Transverse colon (tissue), 4 donors: ENCODE results near the gene GTPBP10. TPM values are rescaled to one million over a fixed set of nuclear protein-coding genes. Genes with fewer than 3 reads are reported as not detected.
"Not testable (repeated sequence)": the region's sequence is repeated elsewhere in the genome, so short reads cannot be mapped to it uniquely, and the experiment has no call there.

ENCODE experiments used
- DNase-seq: peaks from one replicate; pipeline ENCODE4 v3.0.0-alpha.2; 2019
- H3K27ac ChIP-seq, 4 donors: fragments of 200-600 bp; sonication (generic); 2 replicates each; pipeline ENCODE4 v1.5.1; 2016 to 2018; ENCODE audit warnings: inconsistent platforms in 4 of 4
- H3K27me3 ChIP-seq: fragments of 200-600 bp; sonication (generic); 2 replicates; pipeline ENCODE4 v1.5.1; 2017; ENCODE audit warnings: inconsistent platforms
- H3K36me3 ChIP-seq, 4 donors: fragments of 200-600 bp; sonication (generic); 2 replicates each; pipeline ENCODE4 v1.5.1; 2017 to 2019; ENCODE audit warnings: inconsistent platforms in 4 of 4
- H3K4me1 ChIP-seq, 4 donors: fragments of 200-600 bp; sonication (generic); 2 replicates each; pipeline ENCODE4 v1.5.1; 2017 to 2020; ENCODE audit warnings: inconsistent platforms in 4 of 4
- H3K4me3 ChIP-seq, 4 donors: fragments of 200-600 bp; sonication (generic); 1 replicate in 1 of 4; 2 replicates in 3 of 4; pipeline versions ENCODE4 v1.5.1 to v1.6.1; 2017 to 2019; ENCODE audit warnings: inconsistent platforms in 4 of 4
- H3K9me3 ChIP-seq, 2 donors: fragments of 200-600 bp; sonication (generic); 2 replicates each; pipeline ENCODE4 v1.5.1; 2017 to 2019; ENCODE audit warnings: inconsistent platforms in 2 of 2
- CTCF ChIP-seq, 5 experiments: fragments of 200-600 bp in 3 of 5; fragments of 450-650 bp in 2 of 5; sonication (generic) in 3 of 5; IDR thresholded peaks; 1 replicate in 2 of 5; 2 replicates in 3 of 5; pipeline ENCODE4 v1.5.1; 2016 to 2017; ENCODE audit warnings: antibody characterized with exemption in 5 of 5, inconsistent platforms in 3 of 5, mild to moderate bottlenecking in 2 of 5, moderate library complexity in 1 of 5
- EP300 ChIP-seq: sonication (generic); formaldehyde crosslinking; IDR thresholded peaks from one replicate; pipeline ENCODE4 v1.6.1; 2017; ENCODE audit warnings: antibody characterized with exemption, low read depth
- POLR2A ChIP-seq: fragments of 450-650 bp; IDR thresholded peaks from one replicate; pipeline ENCODE4 v1.6.1; 2016; ENCODE audit warnings: antibody characterized with exemption, mild to moderate bottlenecking, moderate library complexity
- POLR2AphosphoS5 ChIP-seq, 3 donors: sonication (generic); formaldehyde crosslinking; IDR thresholded peaks; one replicate each; pipeline ENCODE4 v1.6.1; 2016; ENCODE audit warnings: antibody characterized with exemption in 3 of 3
- WGBS, 2 donors: methylation state at CpG; one replicate each; pipeline ENCODE4 v1.1.5; 2018; ENCODE audit warnings: low coverage in 1 of 2; 5-methylcytosine and 5-hydroxymethylcytosine counted together
- in situ Hi-C, 4 donors: fragments of 200-750 bp; cut with MboI; loops; one replicate each; pipeline versions ENCODE4 v1.15.0 to v1.15.1; 2017; ENCODE audit warnings: low sequenced_read_pairs in 3 of 4, low pct_ligation_motif_present in 1 of 4, low pct_unique_long_range_greater_than_20kb in 1 of 4
- intact Hi-C: fragments of 100-400 bp; cut with DNase I; formaldehyde crosslinking; loops from one replicate; pipeline ENCODE4 v1.15.1; 2023; ENCODE audit warnings: low total_unique reads
- total RNA-seq, 4 donors: library from RNA; depleted of rRNA; stranded (reverse); fragments of >200 nt; gene quantifications; one replicate each; pipeline ENCODE4 v1.1.0, GENCODE V29; 2016

The GTPBP10 gene
- total RNA-seq, 4 donors from 2014 or later: 1.5 to 71.0 (median 19.6) TPM

GRCh38 chr7:90345595-90346335, 751 bp upstream of the GTPBP10 start:
- 10 to 19% methylated on average over 5 to 18 of the region's 18 CpGs for WGBS, 2 donors
- intact Hi-C loops (no loop called here), in situ Hi-C loops (no loop called here)
- peak; percentile 24 for DNase-seq
- peak overlapping the region; percentile 44 to 94 (median 68) for H3K4me3 ChIP-seq
- no peaks in the 10 kb centered on the region for H3K36me3 ChIP-seq
- H3K27me3 ChIP-seq: no peaks in the 10 kb centered on the region
- H3K9me3 ChIP-seq: no peaks in the 10 kb centered on the region
- peaks cover 8 to 22% (median 10%) of the 10 kb centered on the region in 4 donors for H3K4me1 ChIP-seq
- TF ChIP-seq EP300: no peak
- H3K27ac ChIP-seq: peak overlapping the region; percentile 81 to 96 (median 90)

DNA sequence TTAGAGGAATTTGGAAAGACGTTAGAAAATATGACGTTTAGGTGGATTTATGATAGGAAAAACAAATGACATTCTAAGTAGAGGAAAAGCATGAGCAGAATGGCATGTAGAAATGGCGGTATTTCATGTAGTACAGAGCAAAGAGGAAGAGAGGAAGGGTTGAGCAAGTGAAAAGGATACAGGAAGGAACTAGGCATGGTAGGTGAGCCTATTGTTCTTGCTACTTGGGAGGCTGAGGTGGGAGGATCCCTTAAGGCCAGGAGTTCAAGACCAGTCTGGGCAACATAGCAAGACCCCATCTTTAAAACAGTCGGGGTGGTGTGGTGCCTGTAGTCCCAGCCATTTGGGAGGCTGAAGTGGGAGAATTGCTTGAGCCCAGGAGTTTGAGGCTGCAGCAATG, 1.2 kb downstream of the GTPBP10 start:
- H3K9me3 ChIP-seq: no peaks in the 10 kb centered on the region
- H3K27me3 ChIP-seq: no peaks in the 10 kb centered on the region
- no peak for DNase-seq
- peaks cover 8 to 22% (median 10%) of the 10 kb centered on the region in 4 donors for H3K4me1 ChIP-seq
- H3K36me3 ChIP-seq: no peaks in the 10 kb centered on the region
- TF ChIP-seq POLR2A (no peak), CTCF (IDR thresholded peaks at IDR 0.05) (no peak), POLR2AphosphoS5 (IDR thresholded peaks at IDR 0.05) (no peak), EP300 (no peak)
- H3K4me3 ChIP-seq: peak overlapping the region in 2 of 4 donors; percentile 79 to 94
- in situ Hi-C loops: no loop called here
- 60 to 61% methylated on average over 4 of the region's 4 CpGs for WGBS, 2 donors
- intact Hi-C loops: no loop called here
- H3K27ac ChIP-seq: no peak overlapping the region

- in situ Hi-C loops: no loop called here
- H3K4me1 ChIP-seq: peaks cover 8 to 22% (median 10%) of the 10 kb centered on the region in 4 donors
- no peak for DNase-seq
- H3K36me3 ChIP-seq: peaks cover 0 to 11% (median 0%) of the 10 kb centered on the region in 4 donors
- no peaks in the 10 kb centered on the region for H3K9me3 ChIP-seq
- H3K27ac ChIP-seq: no peak overlapping the region
- H3K27me3 ChIP-seq: no peaks in the 10 kb centered on the region
- no peak overlapping the region for H3K4me3 ChIP-seq
- TF ChIP-seq POLR2A (no peak), POLR2AphosphoS5 (IDR thresholded peaks at IDR 0.05) (no peak)
- intact Hi-C loops: no loop called here
- 80% methylated on average over 4 of the region's 4 CpGs; no CpG with 5 or more reads in 1 of the 2 donors for WGBS, 2 donors
Measured at GRCh38 chr7:90349305-90349704, 2.8 kb downstream of the GTPBP10 start.

DNA sequence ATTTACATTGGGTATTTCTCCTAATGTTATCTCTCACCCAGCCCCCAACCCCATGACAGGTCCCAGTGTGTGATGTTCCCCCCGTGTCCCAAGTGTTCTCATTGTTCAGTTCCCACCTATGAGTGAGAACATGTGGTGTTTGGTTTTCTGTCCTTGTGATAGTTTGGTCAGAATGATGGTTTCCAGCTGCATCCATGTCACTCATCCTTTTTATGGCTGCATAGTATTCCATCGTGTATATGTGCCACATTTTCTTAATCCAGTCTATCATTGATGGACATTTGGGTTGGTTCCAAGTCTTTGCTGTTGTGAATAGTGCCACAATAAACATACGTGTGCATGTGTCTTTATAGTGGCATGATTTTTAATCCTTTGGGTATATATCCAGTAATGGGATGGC, 3.5 kb downstream of the GTPBP10 start:
- intact Hi-C loops, H3K9me3 ChIP-seq, DNase-seq, H3K4me3 ChIP-seq, in situ Hi-C loops, H3K27ac ChIP-seq, H3K27me3 ChIP-seq: not testable (repeated sequence)
- WGBS, 2 donors: 87 to 89% methylated on average over 2 to 3 of the region's 3 CpGs
- Histone ChIP-seq H3K4me1 (peaks cover 8 to 22% (median 10%) of the 10 kb centered on the region in 4 donors), H3K36me3 (peaks cover 0 to 18% (median 1%) of the 10 kb centered on the region in 4 donors)

DNA sequence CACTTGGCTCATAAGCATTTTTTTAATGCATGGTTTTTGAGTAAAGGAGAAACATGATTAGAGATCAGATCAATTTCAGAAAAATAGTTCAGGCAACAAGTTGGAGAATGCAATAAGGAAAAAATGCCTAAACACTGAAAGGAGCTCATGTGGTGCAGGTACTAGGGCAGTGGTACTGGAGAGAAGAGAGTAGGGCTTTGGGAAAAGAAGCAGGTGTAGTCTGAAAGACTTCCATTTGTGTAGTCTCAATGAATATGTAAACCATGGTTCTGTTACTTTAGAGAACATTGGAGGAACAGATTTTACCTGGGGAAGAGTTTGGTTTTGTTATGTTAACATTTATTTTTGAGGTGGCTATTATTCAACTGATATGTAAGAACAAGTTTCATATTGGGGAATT, 5.5 kb downstream of the GTPBP10 start:
- TF ChIP-seq POLR2A: no peak
- no peak for TF ChIP-seq EP300
- no peak for TF ChIP-seq POLR2AphosphoS5 (IDR thresholded peaks at IDR 0.05)
- TF ChIP-seq CTCF (IDR thresholded peaks at IDR 0.05): no peak
- Histone ChIP-seq H3K36me3 (peaks cover 0 to 35% (median 10%) of the 10 kb centered on the region in 4 donors), H3K9me3 (no peaks in the 10 kb centered on the region), H3K27ac (no peak overlapping the region), H3K4me1 (peaks cover 6 to 12% (median 8%) of the 10 kb centered on the region in 4 donors), H3K4me3 (no peak overlapping the region), H3K27me3 (no peaks in the 10 kb centered on the region)
- intact Hi-C loops (no loop called here), in situ Hi-C loops (no loop called here)
- no peak for DNase-seq
